Lung (tissue), 12 donors: Measurements from ENCODE around the gene EYS. TPM values are rescaled to one million over a fixed set of nuclear protein-coding genes. Genes with fewer than 3 reads are reported as not detected.
A peak's percentile ranks its signal among the peaks of the same experiment; 100 is the strongest.

Experiments
- ATAC-seq: fragments of 200-7000 bp; cut with Tn5 transposase; one replicate; pipeline ENCODE4 v1.9.1; 2020; ENCODE audit warnings: moderate number of reproducible peaks; ENCODE audit not compliant: insufficient read depth, low FRiP score
- DNase-seq, 3 donors: peaks; one replicate each; pipeline ENCODE4 v3.0.0-alpha.2; 2013 to 2017
- H3K27ac ChIP-seq, 2 donors: one replicate each; pipeline ENCODE4 v1.5.1; 2013; ENCODE audit warnings: mild to moderate bottlenecking in 2 of 2, moderate library complexity in 2 of 2, control low read depth in 1 of 2, inconsistent platforms in 1 of 2, low read depth in 1 of 2, low read length in 1 of 2
- H3K27me3 ChIP-seq, 3 donors: one replicate each; pipeline ENCODE4 v1.5.1; 2013; ENCODE audit warnings: low read length in 2 of 3; ENCODE audit not compliant: control insufficient read depth in 3 of 3, insufficient read depth in 3 of 3
- H3K36me3 ChIP-seq, 4 donors: one replicate each; pipeline ENCODE4 v1.5.1; 2013; ENCODE audit warnings: low read length in 4 of 4, mild to moderate bottlenecking in 1 of 4, moderate library complexity in 1 of 4; ENCODE audit not compliant: control insufficient read depth in 4 of 4, insufficient read depth in 4 of 4
- H3K4me1 ChIP-seq, 5 donors: one replicate each; pipeline ENCODE4 v1.5.1; 2013; ENCODE audit warnings: low read length in 5 of 5, mild to moderate bottlenecking in 2 of 5, moderate library complexity in 1 of 5; ENCODE audit not compliant: control insufficient read depth in 5 of 5, insufficient read depth in 5 of 5
- H3K4me3 ChIP-seq: one replicate; pipeline ENCODE4 v1.5.1; 2013; ENCODE audit warnings: mild to moderate bottlenecking, control low read depth, moderate library complexity
- H3K9ac ChIP-seq, 2 donors: one replicate each; pipeline ENCODE4 v1.5.1; 2013; ENCODE audit warnings: low read length in 2 of 2, control low read depth in 1 of 2; ENCODE audit not compliant: insufficient read depth in 1 of 2
- H3K9me3 ChIP-seq, 4 donors: one replicate each; pipeline ENCODE4 v1.5.1; 2013; ENCODE audit warnings: low read length in 3 of 4, mild to moderate bottlenecking in 1 of 4, moderate library complexity in 1 of 4; ENCODE audit not compliant: control insufficient read depth in 4 of 4, insufficient read depth in 3 of 4
- CTCF ChIP-seq: IDR thresholded peaks from 2 replicates; pipeline ENCODE4 v1.5.1; 2012; ENCODE audit warnings: mild to moderate bottlenecking; ENCODE audit errors: control extremely low read depth, extremely low read depth
- WGBS, 2 donors: extraction: QIAGEN DNeasy Blood & Tissue Kit; methylation state at CpG; one replicate each; pipeline ENCODE4 v1.1.7; 2013; 5-methylcytosine and 5-hydroxymethylcytosine counted together
- polyA plus RNA-seq, 2 donors: library from polyadenylated mRNA; stranded (reverse); fragments of 200-250 nt; gene quantifications; one replicate each; pipeline ENCODE4 v1.2.1, GENCODE V29; 2013
- total RNA-seq, 2 donors: library from RNA; depleted of rRNA in 1 of 2; stranded (reverse); fragments of >200 nt in 1 of 2; gene quantifications; one replicate each; pipeline ENCODE4 v1.2.1, GENCODE V29; 2014 to 2021
- donor health status: control.
- donor health status: control.
- donor health status: Bipolar disorder and iron deficiency.
- donor health status: healthy.
- donor health status: DM: yes; HTN: yes; CAD: no.

EYS gene
- total and polyA plus RNA-seq, 4 donors = 0.06 to 0.34 (median 0.12) TPM

- no peaks in the 10 kb centered on the region for H3K36me3 ChIP-seq
- no peak overlapping the region for H3K27ac ChIP-seq
- H3K4me3 ChIP-seq = no peak overlapping the region
- WGBS, 2 donors = 58 to 62% methylated on average over 2 of the region's 2 CpGs
- no peaks in the 10 kb centered on the region for H3K9me3 ChIP-seq
- no peak for TF ChIP-seq CTCF
- DNase-seq (no peak), ATAC-seq (no peak)
- H3K9ac ChIP-seq = no peak overlapping the region
- no peaks in the 10 kb centered on the region for H3K27me3 ChIP-seq
- peaks cover 0 to 7% (median 0%) of the 10 kb centered on the region in 5 donors for H3K4me1 ChIP-seq
Measured at GRCh38 chr6:63807056-63807455, 1900.0 kb downstream of the EYS start.

GRCh38 chr6:63806573-63806913 lies 1900.5 kb downstream of the EYS start:
- Histone ChIP-seq H3K4me1 (peaks cover 0 to 7% (median 0%) of the 10 kb centered on the region in 5 donors), H3K9ac (no peak overlapping the region), H3K27me3 (no peaks in the 10 kb centered on the region), H3K36me3 (no peaks in the 10 kb centered on the region), H3K9me3 (no peaks in the 10 kb centered on the region), H3K4me3 (no peak overlapping the region), H3K27ac (no peak overlapping the region)
- no peak for ATAC-seq
- DNase-seq = no peak
- 40 to 50% methylated on average over 2 of the region's 2 CpGs for WGBS, 2 donors
- no peak for TF ChIP-seq CTCF

- no peaks in the 10 kb centered on the region for H3K36me3 ChIP-seq
- peaks cover 0 to 7% (median 0%) of the 10 kb centered on the region in 5 donors for H3K4me1 ChIP-seq
- H3K9me3 ChIP-seq = no peaks in the 10 kb centered on the region
- 35 to 39% methylated on average over 5 of the region's 5 CpGs for WGBS, 2 donors
- no peak overlapping the region for H3K9ac ChIP-seq
- no peak for TF ChIP-seq CTCF
- DNase-seq = peak in 1 of 3 donors; percentile 52
- peak; percentile 84 for ATAC-seq
- H3K27me3 ChIP-seq = no peaks in the 10 kb centered on the region
- no peak overlapping the region for H3K4me3 ChIP-seq
- peak overlapping the region; percentile 1 to 55 for H3K27ac ChIP-seq
Measured at GRCh38 chr6:63805808-63806572, 1901.0 kb downstream of the EYS start.
